ENCODE data around the gene TOM1L2.

DNA sequence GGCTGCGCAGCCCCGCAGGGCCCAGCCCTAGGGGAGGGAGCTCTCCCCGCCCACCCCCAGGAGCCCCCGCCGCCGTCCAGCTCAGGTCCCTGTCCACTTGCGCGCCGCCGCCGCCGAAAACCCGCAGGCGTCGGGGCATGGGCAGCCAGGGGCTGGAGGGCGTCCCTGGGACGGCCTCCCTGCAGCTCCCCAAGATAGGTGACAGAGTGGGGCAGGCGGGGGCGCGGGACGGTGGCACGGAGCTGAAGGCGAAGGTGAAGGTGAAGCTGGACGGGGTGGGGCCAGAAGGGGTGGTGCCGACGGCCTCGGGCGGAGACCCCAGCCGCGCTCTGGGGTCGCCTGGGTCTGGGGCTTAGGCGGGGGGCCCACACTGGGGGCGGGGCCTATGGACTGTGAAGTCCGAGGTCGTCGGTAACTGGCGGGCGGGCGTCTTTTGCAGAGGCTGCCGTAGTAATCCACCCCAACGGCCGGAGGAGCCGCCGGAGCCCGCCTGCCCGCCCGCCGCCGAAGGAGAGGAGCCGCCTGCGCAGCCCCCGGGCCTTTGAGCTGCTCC, 162.6 kb downstream of the TOM1L2 start:
- TF ChIP-seq, protein P1, sequence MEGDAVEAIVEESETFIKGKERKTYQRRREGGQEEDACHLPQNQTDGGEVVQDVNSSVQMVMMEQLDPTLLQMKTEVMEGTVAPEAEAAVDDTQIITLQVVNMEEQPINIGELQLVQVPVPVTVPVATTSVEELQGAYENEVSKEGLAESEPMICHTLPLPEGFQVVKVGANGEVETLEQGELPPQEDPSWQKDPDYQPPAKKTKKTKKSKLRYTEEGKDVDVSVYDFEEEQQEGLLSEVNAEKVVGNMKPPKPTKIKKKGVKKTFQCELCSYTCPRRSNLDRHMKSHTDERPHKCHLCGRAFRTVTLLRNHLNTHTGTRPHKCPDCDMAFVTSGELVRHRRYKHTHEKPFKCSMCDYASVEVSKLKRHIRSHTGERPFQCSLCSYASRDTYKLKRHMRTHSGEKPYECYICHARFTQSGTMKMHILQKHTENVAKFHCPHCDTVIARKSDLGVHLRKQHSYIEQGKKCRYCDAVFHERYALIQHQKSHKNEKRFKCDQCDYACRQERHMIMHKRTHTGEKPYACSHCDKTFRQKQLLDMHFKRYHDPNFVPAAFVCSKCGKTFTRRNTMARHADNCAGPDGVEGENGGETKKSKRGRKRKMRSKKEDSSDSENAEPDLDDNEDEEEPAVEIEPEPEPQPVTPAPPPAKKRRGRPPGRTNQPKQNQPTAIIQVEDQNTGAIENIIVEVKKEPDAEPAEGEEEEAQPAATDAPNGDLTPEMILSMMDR (IDR thresholded peaks at IDR 0.05): no peak
- no peak for TF ChIP-seq POLR2AphosphoS5 (IDR thresholded peaks at IDR 0.05; ENCODE audit: insufficient read depth in 1 of 2, low read depth in 1 of 2)
